Esophagus squamous epithelium (tissue), 5 donors: Measurements from ENCODE around the gene KCNH3. TPM values are rescaled to one million over a fixed set of nuclear protein-coding genes. Genes with fewer than 3 reads are reported as not detected.
A peak's percentile ranks its signal among the peaks of the same experiment; 100 is the strongest.

ENCODE experiments used
- DNase-seq: peaks from one replicate; lab custom pipeline; 2025; lab: John Stamatoyannopoulos, UW
- H3K27ac ChIP-seq, 4 donors: fragments of 200-600 bp; sonication (generic); one replicate each; pipeline ENCODE4 v1.5.1; 2016 to 2019; ENCODE audit warnings: mild to moderate bottlenecking in 1 of 4
- H3K27me3 ChIP-seq, 4 donors: fragments of 200-600 bp; sonication (generic); 1 replicate in 3 of 4; 2 replicates in 1 of 4; pipeline versions ENCODE4 v1.5.1 to v1.6.0; 2017 to 2021; ENCODE audit warnings: antibody characterized with exemption in 1 of 4
- H3K36me3 ChIP-seq, 3 donors: fragments of 200-600 bp; sonication (generic); one replicate each; pipeline ENCODE4 v1.5.1; 2016 to 2019
- H3K4me1 ChIP-seq, 3 donors: fragments of 200-600 bp; sonication (generic); one replicate each; pipeline ENCODE4 v1.5.1; 2017 to 2019
- H3K4me3 ChIP-seq, 4 donors: fragments of 200-600 bp; sonication (generic); 1 replicate in 3 of 4; 2 replicates in 1 of 4; pipeline ENCODE4 v1.5.1; 2016 to 2019; ENCODE audit warnings: mild to moderate bottlenecking in 2 of 4, moderate library complexity in 1 of 4
- H3K9me3 ChIP-seq, 3 donors: fragments of 200-600 bp; sonication (generic); one replicate each; pipeline ENCODE4 v1.5.1; 2016 to 2019
- POLR2A ChIP-seq, 4 donors: fragments of 450-650 bp; IDR thresholded peaks; one replicate each; pipeline ENCODE4 v1.6.1; 2017; ENCODE audit warnings: antibody characterized with exemption in 4 of 4, mild to moderate bottlenecking in 4 of 4, moderate library complexity in 3 of 4
- WGBS, 2 donors: methylation state at CpG; one replicate each; pipeline ENCODE4 v1.1.5; 2018; 5-methylcytosine and 5-hydroxymethylcytosine counted together
- intact Hi-C: fragments of 100-400 bp; cut with DNase I; formaldehyde crosslinking; loops from one replicate; pipeline ENCODE4 v1.15.0; 2022
- total RNA-seq, 4 donors: library from RNA; depleted of rRNA; stranded (reverse); fragments of >200 nt; gene quantifications; one replicate each; pipeline ENCODE4 v1.1.0, GENCODE V29; 2016
- TF ChIP-seq, protein P1 (sequence below), 6 experiments: fragments of 450-650 bp in 4 of 6; fragments of 200-600 bp in 2 of 6; sonication (generic) in 2 of 6; IDR thresholded peaks; one replicate each; pipeline ENCODE4 v1.5.1; 2016 to 2019; ENCODE audit warnings: antibody characterized with exemption in 6 of 6, mild to moderate bottlenecking in 4 of 6, moderate library complexity in 4 of 6
- donor health status: DM: yes; HTN: yes; CAD: no.

Gene KCNH3
- total RNA-seq, 4 donors from 2014 or later, result 0.38 TPM; not detected in 3

- H3K36me3 ChIP-seq, result no peaks in the 10 kb centered on the region
- WGBS, 2 donors, result 0% methylated on average over 4 of the region's 61 CpGs; no CpG with 5 or more reads in 1 of the 2 donors
- TF ChIP-seq POLR2A (IDR thresholded peaks at IDR 0.05), result no peak
- TF ChIP-seq, protein P1, sequence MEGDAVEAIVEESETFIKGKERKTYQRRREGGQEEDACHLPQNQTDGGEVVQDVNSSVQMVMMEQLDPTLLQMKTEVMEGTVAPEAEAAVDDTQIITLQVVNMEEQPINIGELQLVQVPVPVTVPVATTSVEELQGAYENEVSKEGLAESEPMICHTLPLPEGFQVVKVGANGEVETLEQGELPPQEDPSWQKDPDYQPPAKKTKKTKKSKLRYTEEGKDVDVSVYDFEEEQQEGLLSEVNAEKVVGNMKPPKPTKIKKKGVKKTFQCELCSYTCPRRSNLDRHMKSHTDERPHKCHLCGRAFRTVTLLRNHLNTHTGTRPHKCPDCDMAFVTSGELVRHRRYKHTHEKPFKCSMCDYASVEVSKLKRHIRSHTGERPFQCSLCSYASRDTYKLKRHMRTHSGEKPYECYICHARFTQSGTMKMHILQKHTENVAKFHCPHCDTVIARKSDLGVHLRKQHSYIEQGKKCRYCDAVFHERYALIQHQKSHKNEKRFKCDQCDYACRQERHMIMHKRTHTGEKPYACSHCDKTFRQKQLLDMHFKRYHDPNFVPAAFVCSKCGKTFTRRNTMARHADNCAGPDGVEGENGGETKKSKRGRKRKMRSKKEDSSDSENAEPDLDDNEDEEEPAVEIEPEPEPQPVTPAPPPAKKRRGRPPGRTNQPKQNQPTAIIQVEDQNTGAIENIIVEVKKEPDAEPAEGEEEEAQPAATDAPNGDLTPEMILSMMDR (IDR thresholded peaks at IDR 0.05), result no peak
- H3K4me1 ChIP-seq, result peaks cover 14 to 36% (median 24%) of the 10 kb centered on the region in 3 donors
- DNase-seq, result no peak
- H3K4me3 ChIP-seq, result peak overlapping the region; percentile 33 to 75 (median 58)
- H3K9me3 ChIP-seq, result no peaks in the 10 kb centered on the region
- intact Hi-C loops, result no loop called here
- H3K27me3 ChIP-seq, result peaks cover 5 to 67% (median 11%) of the 10 kb centered on the region in 4 donors
- no peak overlapping the region for H3K27ac ChIP-seq
Measured at GRCh38 chr12:49537752-49538509, 899 bp upstream of the KCNH3 start.

GRCh38 chr12:49539406-49540228, 787 bp downstream of the KCNH3 start:
- Histone ChIP-seq H3K9me3 (no peaks in the 10 kb centered on the region), H3K27me3 (peaks cover 5 to 83% (median 11%) of the 10 kb centered on the region in 4 donors), H3K4me3 (peak overlapping the region in 3 of 4 donors; percentile 56 to 75 (median 59)), H3K4me1 (peaks cover 14 to 36% (median 24%) of the 10 kb centered on the region in 3 donors), H3K27ac (no peak overlapping the region), H3K36me3 (no peaks in the 10 kb centered on the region)
- no peak for DNase-seq
- 20 to 29% methylated on average over 8 to 21 of the region's 47 CpGs for WGBS, 2 donors
- no peak for TF ChIP-seq POLR2A (IDR thresholded peaks at IDR 0.05)
- intact Hi-C loops, result no loop called here

DNA sequence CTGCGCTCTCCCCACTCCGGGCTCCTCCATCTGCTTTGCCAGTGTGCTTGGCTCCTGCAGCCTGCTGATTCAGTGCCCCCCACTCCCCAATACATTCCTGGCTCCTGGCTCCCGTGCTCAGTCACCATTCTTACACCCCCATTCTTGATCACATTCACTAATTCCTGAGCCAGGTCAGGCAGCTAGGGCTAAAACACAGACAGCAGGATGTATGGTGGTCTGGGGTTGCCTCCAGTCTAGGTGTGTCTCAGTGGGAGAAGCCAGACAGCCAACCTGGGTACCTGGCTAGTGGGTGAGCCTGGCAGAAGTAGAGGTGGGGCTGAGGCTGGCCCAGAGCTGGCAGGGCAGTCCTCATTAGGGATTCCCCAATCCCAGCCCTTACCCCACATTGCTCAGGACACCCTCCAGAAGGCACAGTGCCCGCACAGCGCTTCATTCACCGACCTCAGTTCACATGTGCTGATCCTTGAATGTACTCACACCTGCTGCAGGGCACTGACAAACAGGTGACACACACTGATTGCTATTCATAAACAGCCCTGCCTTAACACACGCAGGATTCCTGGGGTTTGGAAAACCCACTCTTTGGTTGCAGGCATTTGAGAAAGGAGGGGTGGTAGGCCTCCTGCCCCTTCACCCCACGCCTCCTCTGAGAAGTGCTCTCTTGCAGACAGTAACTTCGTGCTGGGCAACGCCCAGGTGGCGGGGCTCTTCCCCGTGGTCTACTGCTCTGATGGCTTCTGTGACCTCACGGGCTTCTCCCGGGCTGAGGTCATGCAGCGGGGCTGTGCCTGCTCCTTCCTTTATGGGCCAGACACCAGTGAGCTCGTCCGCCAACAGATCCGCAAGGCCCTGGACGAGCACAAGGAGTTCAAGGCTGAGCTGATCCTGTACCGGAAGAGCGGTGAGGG, 1.7 kb downstream of the KCNH3 start:
- Histone ChIP-seq H3K27ac (no peak overlapping the region), H3K36me3 (no peaks in the 10 kb centered on the region), H3K4me1 (peaks cover 14 to 36% (median 24%) of the 10 kb centered on the region in 3 donors), H3K27me3 (peaks cover 5 to 87% (median 11%) of the 10 kb centered on the region in 4 donors), H3K4me3 (no peak overlapping the region), H3K9me3 (no peaks in the 10 kb centered on the region)
- intact Hi-C loops, result no loop called here
- TF ChIP-seq, protein P1 (IDR thresholded peaks at IDR 0.05), result no peak
- no peak for TF ChIP-seq POLR2A (IDR thresholded peaks at IDR 0.05)
- 75 to 83% methylated on average over 10 to 19 of the region's 21 CpGs for WGBS, 2 donors
- no peak for DNase-seq

DNA sequence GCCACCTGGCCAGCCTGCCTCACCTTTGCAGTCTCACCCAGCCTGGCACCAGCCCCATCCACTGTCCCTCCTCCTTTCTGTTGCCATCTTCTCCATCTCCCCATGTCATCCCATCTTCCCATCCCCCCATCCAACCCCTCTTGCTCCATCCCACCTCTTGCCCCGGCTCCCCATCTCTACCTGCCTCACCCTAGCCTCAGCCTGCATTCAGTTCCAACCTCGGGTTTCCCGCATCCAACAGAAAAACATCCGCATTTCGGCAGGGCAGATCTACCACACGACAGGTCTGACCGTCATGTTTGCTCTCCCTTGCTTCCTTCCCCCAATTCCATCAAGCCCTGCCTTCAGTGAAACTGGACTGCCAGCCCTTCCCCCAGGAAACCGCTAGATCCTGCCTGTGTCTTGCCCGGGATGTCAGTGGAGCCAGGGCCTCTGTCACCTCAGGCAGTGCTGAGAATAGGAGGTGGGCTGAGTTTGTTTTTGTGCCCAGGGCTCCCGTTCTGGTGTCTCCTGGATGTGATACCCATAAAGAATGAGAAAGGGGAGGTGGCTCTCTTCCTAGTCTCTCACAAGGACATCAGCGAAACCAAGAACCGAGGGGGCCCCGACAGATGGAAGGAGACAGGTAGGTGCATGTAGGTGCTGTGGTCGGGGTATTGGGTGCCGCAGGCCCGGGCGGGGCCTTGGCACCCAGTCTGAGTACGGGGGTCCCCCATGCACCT, 2.5 kb downstream of the KCNH3 start:
- no peak for TF ChIP-seq POLR2A (IDR thresholded peaks at IDR 0.05)
- TF ChIP-seq, protein P1 (IDR thresholded peaks at IDR 0.05), result no peak
- no peak for DNase-seq
- intact Hi-C loops, result no loop called here
- 66 to 82% methylated on average over 11 to 17 of the region's 18 CpGs for WGBS, 2 donors
- Histone ChIP-seq H3K4me1 (peaks cover 14 to 36% (median 24%) of the 10 kb centered on the region in 3 donors), H3K27ac (no peak overlapping the region), H3K27me3 (peaks cover 5 to 87% (median 11%) of the 10 kb centered on the region in 4 donors), H3K36me3 (no peaks in the 10 kb centered on the region), H3K4me3 (no peak overlapping the region), H3K9me3 (no peaks in the 10 kb centered on the region)
